RWPE1 (cell line): Measurements from ENCODE around the gene AKR1D1.
"Not testable (repeated sequence)": the region's sequence is repeated elsewhere in the genome, so short reads cannot be mapped to it uniquely, and the experiment has no call there.

ENCODE experiments used
- CTCF ChIA-PET: fragments of 350-600 bp; sonication (Branson Sonifier 250); formaldehyde crosslinking; extraction: SDS; loops from one replicate; lab custom pipeline; 2021; lab: Yijun Ruan, JAX
- POLR2A ChIA-PET: fragments of 400-600 bp; formaldehyde crosslinking; extraction: SDS; loops from one replicate; lab custom pipeline; 2020; ENCODE audit warnings: antibody characterized with exemption; ENCODE audit not compliant: low non-redundant PET; lab: Yijun Ruan, JAX
- DNase-seq: peaks from one replicate; pipeline ENCODE4 v3.0.0; 2012; ENCODE audit warnings: low spot score
- H3K27ac ChIP-seq: fragments of 450-650 bp; 2 replicates; pipeline ENCODE4 v1.5.1; 2017
- CTCF ChIP-seq: fragments of 450-650 bp; conservative IDR thresholded peaks from 2 replicates; pipeline ENCODE4 v1.5.1; 2017; ENCODE audit warnings: low read depth, mild to moderate bottlenecking

AKR1D1 gene

GRCh38 chr7:138070908-138071307 is 5.4 kb upstream of the AKR1D1 start:
- POLR2A ChIA-PET = no interaction called here
- TF ChIP-seq CTCF = no peak
- CTCF ChIA-PET = no interaction called here
- DNase-seq = no peak
- no peak overlapping the region for H3K27ac ChIP-seq

- ChIA-PET POLR2A (no interaction called here), CTCF (no interaction called here)
- no peak for DNase-seq
- no peak for TF ChIP-seq CTCF
- H3K27ac ChIP-seq = no peak overlapping the region
These were observed 3.5 kb upstream of the AKR1D1 start for GRCh38 chr7:138072726-138073125.

- TF ChIP-seq CTCF = no peak
- DNase-seq = no peak
- CTCF ChIA-PET = no interaction called here
- POLR2A ChIA-PET = no interaction called here
- no peak overlapping the region for H3K27ac ChIP-seq
These were observed 2.1 kb upstream of the AKR1D1 start for GRCh38 chr7:138074121-138074520.

GRCh38 chr7:138074540-138074939 is 1.7 kb upstream of the AKR1D1 start:
- POLR2A ChIA-PET = no interaction called here
- H3K27ac ChIP-seq = no peak overlapping the region
- no peak for TF ChIP-seq CTCF

GRCh38 chr7:138075350-138075749 is 909 bp upstream of the AKR1D1 start:
- TF ChIP-seq CTCF = no peak
- no peak overlapping the region for H3K27ac ChIP-seq
- POLR2A ChIA-PET = no interaction called here
- no peak for DNase-seq
- CTCF ChIA-PET = interaction anchor here (0.6 kb wide), 1 partner anchor 9 kb away, joined by 5 read pairs; no protein-coding TSS in a partner anchor

More at GRCh38 chr7:138074540-138074939, 1.7 kb upstream of the AKR1D1 start:
- CTCF ChIA-PET = no interaction called here
- no peak for DNase-seq

- POLR2A ChIA-PET, DNase-seq, H3K27ac ChIP-seq: not testable (repeated sequence)
- CTCF ChIA-PET = interaction anchor here (0.6 kb wide), 1 partner anchor 8 kb away, joined by 5 read pairs; no protein-coding TSS in a partner anchor
These were observed 473 bp upstream of the AKR1D1 start for GRCh38 chr7:138075786-138076185.

GRCh38 chr7:138077809-138078208 is 1.6 kb downstream of the AKR1D1 start:
- TF ChIP-seq CTCF = no peak
- DNase-seq = no peak
- no peak overlapping the region for H3K27ac ChIP-seq
- POLR2A ChIA-PET = no interaction called here
- CTCF ChIA-PET = no interaction called here
